NCI-H446 treated with DMSO at 0.1 percent for 48 hours (cell line): ENCODE measurements around the gene CALML5.

ENCODE experiments used
- DNase-seq: peaks from one replicate; lab custom pipeline; 2025; lab: John Stamatoyannopoulos, UW

CALML5 gene

GRCh38 chr10:5515948-5516761 lies 16.8 kb upstream of the CALML5 start:
- DNase-seq, result no peak

DNA sequence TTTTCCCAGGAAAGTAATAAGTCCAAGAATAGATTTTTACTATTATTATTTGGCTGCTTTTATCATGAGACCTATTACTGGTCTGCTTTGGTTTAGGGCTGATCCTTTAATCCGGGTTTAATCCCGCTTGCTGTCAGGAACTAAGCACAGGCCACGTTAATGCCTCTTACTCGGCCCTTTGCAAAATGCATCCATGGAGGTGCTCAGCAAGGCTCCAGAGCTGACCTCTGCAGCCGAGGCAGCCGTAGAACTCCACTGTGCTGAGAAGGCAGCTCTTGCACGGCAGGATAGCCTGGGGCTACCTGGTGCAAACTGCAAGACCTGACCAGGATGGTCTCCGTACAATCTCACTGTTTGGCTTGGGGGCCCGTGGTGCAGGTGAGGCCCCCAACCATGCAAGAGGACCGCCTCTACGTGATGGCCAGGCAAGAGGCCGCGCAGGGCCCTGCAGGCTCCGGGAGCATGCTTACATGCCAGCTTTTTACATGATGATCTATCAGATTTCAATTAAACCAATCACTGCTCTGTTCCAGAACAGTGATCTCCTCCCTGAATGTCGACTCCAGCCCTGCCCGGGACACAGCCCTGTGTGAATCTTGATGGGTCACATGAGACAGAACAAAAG lies 15.0 kb upstream of the CALML5 start:
- no peak for DNase-seq

- no peak for DNase-seq
These were observed 13.7 kb upstream of the CALML5 start for GRCh38 chr10:5512881-5513612.

- no peak for DNase-seq
These were observed 13.0 kb upstream of the CALML5 start for GRCh38 chr10:5512331-5512730.

DNA sequence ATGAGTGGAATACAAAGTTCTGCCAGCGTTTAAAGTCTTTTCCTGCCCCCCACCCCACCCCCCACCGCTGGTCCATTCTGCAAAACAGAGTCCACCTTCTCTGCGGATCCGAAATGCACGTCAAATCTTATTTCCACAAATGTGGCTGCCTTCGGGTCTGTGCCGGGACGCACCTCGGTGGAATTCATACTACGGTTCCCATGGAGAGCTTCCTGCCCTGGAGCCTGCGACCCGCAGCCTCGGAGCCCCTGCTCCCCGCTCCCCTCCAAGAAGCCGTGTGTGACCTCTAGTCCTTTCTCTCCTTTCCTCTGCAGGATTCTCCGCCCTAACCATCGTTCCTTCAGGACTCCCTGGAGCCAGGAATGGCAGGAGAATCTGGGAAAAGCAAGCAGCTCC lies 12.5 kb upstream of the CALML5 start:
- no peak for DNase-seq

GRCh38 chr10:5511231-5511884 lies 12.0 kb upstream of the CALML5 start:
- no peak for DNase-seq

DNA sequence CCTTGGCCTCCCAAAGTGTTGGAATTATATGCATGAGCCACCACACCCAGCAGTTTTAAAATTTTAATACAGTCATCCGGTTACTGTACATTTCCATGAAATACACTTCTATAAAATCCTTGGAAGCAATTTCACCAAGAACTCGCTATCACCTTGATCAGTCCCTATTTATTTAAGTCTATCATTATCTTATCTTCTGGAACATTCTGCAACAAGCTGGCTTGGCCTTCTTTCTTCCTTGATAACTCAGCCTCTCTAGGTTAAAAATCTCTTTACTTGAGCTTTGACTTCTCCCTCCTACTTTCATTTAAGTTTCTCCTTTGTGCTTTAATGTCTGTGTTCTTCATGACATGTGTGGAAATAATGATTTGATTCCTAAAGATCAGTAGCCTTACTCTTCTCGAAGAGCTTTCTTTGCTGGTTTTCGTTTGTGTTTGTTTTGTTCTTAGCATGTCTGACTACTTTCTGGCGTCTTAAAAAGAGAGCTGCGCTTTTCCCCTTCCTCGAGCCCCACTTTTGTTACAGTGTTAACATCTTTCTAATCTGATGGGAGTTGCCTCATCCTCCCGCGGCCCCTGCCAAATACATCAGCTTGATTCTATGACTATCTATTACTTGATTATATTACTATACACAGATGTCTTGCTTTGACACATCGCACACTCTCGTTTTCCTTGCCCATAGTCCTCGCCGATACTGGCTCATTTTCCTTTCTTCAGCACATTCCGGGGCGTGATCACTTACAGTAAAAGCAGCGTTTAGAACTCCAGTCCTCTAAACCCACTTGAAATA lies 11.1 kb upstream of the CALML5 start:
- DNase-seq, result no peak

DNA sequence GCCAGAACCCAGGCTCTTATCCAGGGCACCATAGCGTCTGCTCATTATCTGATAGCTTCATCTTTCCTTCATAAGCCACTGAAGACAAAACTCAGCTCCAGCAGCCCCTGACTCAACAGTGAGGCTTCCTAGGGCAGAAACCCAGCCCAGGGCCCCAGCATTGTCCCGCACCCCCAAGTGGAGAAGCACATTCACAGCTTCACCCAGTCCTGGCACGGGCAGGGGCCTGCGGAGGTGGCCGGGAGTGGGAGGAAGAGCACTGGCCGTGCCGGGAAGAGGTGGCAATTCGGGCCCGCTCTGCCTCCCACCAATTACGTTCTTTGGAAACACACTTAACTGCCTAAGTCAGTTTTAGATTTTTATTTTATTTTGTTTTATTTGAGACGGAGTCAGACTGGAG lies 10.3 kb upstream of the CALML5 start:
- no peak for DNase-seq

DNA sequence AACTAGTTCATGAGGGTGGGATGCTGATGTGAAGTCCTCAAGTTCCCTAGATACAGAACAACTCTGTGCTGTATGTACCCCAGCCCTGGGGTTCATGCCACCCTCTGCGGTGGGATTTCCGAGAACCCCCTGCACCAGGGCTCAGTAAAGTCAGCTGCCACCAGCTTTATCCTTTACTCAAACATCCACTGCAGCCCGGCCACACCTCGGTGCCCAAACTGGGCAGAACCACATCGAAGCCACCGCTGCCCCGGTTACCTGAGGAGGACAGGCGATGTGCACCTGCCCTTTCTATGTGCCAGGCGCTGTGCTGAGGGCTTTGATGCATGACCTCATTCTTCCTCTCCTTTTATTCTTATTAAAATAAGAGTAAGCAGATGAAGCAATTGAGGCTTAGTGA lies 9.9 kb upstream of the CALML5 start:
- no peak for DNase-seq

DNA sequence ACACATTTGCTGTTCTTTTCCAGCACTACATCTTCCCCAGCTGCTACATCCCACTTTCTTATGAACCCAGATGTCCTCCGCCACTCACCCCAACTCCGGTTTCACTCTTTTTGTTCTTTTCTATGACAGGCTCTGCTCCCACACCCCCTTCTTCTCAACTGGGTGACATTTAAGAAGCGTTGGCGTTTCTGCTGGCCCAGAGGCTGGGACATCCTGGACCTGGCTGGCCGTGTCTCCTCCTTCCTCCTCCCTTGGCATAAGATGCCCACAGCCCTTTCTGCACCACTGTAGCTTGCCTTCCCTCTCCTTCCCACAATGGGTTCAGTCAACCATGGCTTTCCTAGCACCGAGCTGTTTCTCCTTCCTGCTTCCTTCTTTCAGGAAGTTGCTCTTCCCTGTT lies 9.4 kb upstream of the CALML5 start:
- DNase-seq, result no peak

DNA sequence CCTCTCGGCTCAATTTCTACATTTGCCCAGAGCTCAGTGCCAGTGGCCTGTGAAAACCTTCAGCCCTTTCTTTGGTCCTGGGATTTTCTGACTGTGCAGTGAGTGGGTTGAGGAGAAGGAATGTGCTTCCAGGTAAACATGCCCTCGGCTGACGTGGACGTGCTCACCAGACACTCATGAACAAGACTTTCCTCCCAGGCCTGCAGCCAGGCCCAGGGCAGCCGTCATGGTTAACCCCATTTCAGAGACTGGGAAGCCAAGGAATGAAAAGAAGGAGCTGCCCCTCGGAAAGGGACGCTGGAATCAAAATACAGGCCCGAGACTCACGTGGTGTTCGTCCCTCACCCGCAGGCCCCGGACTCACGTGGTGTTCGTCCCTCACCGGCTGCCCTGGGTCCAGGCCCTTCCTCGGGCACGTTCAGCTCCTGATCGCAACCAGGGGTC lies 8.8 kb upstream of the CALML5 start:
- DNase-seq, result no peak

DNA sequence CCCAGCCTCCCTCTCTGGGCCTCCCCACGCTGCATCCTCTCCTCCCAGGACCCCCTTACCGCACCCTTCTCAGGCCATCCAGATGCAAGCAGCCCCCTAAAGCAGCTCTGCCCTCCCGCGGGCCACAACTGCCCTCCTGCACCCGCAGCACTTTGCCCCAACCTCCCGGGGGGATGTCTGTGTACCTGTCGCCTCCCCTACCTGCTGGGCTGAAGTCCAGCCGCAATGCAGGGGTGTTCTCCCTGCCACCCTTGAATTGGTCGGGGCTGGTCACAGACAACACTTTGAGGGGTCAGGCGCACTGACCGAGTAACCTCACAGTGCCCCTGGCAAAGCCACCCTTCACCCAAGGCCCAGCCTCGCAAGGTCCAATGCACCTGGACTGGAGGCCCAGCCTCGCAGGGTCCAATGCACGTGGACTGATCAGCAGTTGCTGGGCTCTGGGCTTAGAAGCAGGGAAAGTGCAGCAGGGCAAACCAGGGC lies 8.3 kb upstream of the CALML5 start:
- no peak for DNase-seq

DNA sequence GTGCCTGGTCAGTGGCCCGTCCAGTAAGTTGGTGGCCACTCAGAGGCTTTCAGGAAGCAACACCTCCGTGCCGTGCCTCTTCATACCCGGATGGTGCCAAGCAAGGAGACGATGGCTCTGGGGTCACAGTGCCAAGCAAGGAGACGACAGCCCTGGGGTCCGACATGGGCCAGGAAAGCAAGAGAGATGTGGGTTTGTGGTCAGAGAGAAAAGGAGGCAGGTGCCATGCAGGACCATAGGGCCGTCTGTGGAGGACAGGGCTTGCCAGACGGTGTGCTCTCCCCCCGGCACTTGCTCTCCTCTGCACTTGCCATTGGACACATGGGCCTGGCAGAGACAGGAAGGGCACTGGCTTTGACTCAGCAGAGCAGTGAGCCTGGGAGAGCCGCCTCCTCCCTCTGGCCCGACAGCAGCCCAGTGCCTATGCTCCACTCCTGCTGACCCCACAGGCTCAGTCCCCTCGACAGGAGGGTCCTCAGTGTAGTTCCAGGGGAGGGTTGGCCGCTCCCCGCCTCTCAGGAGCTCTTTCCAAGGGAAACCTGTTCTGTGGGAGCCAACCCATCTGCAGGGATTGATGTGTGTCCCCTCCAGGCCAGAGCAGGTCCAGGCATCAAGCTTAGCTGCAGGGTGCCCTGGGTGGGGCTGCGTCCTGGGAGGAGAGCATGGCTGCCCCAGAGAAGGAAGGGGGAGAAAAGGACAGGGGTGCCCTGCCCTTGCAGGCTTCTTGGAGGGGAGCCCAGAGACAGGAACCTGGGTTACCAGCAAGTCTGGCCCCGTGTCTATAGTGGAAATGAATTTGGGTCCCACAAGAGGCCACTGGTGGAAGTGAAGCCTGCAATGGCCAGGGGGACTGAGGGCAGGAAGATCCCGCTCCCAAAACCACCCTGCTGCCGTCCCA lies 7.6 kb upstream of the CALML5 start:
- no peak for DNase-seq

GRCh38 chr10:5506246-5506645 lies 6.9 kb upstream of the CALML5 start:
- no peak for DNase-seq

DNA sequence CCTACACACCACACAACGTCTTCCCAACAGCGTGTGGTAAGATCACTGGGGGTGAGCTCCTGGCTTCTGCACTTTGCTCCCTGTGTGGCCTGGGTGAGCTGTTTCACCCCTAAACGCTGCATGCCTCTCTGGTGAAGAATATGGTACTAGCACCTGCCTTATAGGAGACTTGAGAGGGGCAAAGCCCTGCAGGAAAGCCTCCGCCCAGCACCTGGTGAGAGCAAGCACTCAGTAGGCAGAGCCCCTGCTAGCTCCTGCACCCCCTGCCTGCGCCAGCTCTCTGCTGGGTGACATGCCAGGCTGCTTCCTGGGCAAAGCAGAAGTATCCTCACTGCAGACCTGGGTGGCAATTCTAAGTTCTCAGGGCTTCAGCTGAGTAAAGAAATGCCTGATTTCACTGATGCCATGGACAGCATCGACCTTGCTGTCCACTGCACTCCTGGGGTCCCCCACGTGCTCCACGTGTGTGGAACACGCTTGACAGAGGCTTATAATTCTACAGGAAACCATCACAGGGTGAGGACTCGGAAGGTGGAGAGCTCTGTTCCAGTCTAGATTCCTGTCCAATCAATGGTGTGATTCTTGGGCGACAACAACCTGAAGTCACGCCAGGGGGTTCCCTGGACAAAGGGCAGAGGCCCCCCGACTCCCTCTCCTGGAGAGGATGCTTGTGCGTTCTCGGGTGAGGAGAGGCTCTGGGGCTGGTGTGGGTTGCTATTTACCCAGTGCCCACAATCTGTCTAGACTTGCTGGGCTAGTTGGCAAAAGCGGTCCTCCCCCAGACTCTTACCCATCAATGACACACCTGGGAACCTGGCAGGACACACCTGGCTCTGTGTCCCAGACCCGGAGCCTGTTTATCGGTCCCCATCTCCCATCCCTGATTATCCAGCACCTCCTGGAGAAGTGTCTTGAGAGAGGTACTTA lies 5.0 kb upstream of the CALML5 start:
- no peak for DNase-seq

DNA sequence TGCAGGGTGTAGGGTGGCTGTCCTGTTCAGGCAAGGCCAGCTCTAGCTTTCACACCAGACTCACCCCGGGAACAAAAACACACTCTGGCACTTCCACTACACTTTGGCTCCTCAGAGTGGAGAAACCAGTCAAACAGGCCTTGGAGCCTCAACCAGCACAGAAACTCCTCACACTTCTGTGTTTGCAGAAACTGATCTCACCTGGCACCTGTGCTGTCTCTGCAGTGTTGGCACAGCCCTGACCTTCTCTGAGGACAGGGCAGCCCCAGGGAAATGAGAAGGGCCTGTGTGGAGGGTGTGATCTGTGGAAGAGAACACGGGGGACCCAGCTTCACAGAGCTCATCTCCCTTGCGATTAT lies 4.1 kb upstream of the CALML5 start:
- no peak for DNase-seq

DNA sequence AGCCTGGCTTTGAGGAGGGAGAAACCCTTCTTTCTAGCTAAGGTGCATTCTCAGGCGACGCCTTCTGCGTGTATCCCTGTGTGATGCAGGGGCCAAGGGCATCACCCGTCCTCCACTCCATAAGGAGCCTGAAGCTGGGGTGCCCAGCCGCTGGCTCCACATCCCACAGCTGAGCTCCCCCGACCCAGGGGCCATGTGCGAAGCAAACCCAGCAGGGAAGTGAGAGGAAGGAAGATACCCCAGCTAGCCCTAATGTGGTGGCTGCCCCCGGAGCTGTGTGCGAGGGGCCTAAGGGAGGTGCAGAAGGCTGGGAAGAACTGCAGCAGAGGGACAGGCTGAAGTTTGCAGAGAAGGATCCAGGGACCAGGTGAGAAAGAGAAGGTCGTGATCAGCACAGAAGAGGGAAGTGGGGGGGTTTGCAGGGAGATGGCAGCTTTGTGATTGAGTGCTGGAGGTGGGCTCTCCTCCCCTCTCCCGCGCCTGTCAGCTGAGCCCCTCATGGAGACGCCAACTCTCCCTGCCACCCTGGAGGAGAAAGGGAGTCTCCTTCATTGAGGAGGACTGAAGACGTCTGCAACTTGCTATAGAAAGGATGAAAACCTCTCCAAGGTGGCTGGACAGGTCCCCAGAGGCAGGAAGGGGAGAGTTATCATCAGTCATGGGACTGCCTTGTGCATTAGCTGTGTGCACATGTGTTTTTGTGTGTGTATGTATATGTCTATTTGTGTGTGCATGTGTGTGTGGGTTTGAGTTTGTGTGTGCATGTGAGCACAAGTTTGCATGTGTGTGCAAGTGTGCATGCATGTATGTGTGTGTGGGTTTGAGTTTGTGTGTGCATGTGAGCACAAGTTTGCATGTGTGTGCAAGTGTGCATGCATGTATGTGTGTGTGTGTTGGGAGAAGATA lies 3.5 kb upstream of the CALML5 start:
- DNase-seq, result no peak

DNA sequence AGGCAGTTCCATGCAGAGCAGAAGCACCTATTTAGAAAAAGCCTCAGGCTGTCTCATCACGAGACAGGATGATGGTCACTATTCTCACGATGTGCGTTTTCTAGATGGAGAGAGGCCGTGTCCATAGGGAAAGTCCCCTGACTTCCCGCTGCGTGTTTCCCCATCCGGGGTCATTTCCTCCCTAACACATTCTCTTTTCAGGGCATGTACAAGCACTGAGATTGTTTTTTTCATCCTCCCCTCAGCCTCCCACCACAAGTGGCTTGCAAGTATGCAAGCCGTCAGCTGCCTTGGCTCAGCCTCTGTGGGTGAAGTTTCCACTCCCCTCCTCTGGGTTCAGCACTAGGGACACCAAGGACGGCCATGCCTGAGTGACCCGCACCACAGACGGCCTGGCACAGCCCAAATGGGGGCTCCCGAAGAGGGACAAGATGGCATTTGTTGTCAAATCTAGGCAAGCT lies 2.7 kb upstream of the CALML5 start:
- no peak for DNase-seq
